GM12872 (cell line): ENCODE data around the gene BCAS2.

ENCODE experiments used
- CTCF ChIP-seq: IDR thresholded peaks from 3 replicates; pipeline ENCODE4 v1.5.1; 2011; ENCODE audit warnings: low read depth, mild to moderate bottlenecking, low read length, moderate library complexity; ENCODE audit not compliant: insufficient read depth

BCAS2 gene

DNA sequence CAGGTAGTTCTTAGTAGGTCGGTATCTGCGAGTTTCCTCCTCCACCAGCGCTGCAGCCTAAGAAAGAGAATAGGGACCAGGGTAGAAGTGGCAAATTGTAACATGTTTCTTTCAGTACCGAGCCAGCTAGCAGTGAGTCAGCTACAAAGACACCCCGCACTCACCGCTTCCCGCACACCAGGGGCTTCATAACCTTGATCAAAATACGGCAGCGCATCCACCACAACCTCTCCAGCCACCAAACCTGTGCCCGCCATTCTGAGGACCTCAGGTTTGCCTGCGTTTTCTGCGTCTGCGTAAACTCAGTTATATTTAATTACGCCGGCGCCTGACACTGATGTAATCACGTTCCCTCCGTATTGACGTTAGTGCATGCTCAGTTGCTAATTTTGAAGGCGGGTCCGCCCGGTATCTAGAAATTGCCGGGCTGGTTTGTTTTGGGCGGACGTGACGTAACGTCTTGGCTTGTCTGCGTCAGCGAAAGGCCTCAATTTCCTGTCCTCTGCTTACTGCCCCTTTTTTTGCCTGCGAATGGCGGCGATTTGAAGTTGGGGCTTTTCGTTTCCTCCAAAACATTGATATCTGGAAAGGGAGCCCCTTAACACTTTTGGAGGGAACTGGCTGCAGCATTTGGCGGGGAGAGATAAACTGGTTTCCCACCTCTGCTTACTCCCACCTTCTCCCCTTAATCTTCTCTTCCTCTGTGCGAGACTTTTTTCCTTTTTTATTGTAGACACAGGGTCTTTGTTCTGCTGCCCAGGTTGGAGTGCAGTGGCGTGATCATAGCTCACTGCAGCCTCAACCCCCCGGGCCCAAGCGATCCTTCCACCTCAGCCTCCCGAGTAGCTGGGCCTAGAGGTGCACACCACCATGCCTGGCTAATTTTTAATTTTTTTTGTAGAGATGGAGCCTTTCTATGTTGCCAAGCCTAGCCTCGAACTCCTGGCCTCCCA lies at the start of gene BCAS2:
TSS of gene BCAS2 (minus strand) at position 281 of the 953 bp plus-strand sequence. CDS start at position 257, 24 bp downstream.
- no peak for TF ChIP-seq CTCF

GRCh38 chr1:114627107-114627506 lies 45.7 kb upstream of the BCAS2 start:
- no peak for TF ChIP-seq CTCF

- no peak for TF ChIP-seq CTCF
These were observed 41.9 kb upstream of the BCAS2 start for GRCh38 chr1:114623364-114623763.

DNA sequence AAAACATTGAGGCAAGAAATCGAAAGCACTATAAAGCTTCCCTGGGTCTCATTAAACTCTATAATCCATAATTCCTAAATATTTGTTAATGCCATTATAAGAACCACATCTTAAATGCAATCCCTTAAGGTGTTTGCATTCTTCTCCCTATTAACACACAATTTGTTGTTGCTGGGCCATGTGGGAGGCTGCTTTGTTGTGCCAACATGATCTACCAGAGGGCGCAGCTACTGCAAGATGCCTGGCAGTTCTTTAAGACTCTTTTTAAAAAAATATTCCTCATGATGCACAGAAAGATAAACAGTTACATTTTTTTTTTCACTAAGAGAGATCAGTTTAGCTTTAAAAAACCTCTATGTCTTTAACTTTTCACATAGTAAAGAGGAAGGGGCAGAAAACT lies 39.0 kb upstream of the BCAS2 start:
- TF ChIP-seq CTCF: no peak

- TF ChIP-seq CTCF: no peak
These were observed 37.2 kb upstream of the BCAS2 start for GRCh38 chr1:114618606-114619005.

DNA sequence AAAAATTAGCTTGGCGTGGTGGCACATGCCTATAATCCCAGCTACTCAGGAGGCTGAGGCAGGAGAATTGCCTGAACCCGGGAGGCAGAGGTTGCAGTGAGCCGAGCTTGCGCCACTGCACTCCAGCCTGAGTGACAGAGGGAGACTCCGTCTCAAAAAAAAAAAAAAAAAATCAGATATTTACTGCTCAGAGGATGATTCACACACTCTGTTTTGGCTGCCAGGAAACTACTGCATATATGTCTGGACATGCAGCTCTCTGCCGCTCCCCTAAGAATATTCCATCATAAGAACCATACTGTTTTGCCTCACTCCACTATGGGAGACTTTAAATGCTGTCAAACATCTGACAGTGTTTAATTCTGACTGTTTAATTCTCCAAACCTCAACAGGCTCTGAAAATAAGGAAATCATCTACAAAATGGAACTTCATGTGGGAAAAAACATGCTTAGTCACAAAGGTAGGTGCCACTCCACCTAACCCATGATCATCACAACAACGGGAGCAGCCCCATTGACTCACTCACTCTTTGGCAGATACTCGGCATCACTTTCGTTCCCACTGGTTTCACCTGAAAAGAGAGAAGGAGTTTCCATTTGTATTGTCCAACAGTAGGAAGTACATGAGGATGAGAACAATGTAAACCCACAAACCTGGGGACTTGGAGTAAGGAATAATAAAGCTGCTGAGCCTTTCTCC lies 29.3 kb upstream of the BCAS2 start:
- no peak for TF ChIP-seq CTCF

- TF ChIP-seq CTCF: no peak
These were observed 28.4 kb upstream of the BCAS2 start for GRCh38 chr1:114609826-114610225.
